A673 (cell line): Measurements from ENCODE around the gene ZDHHC21.

ENCODE experiments used
- EZH2 ChIP-seq: fragments of 200-600 bp; sonication (generic); IDR thresholded peaks from 2 replicates; pipeline ENCODE4 v1.6.1; 2017; ENCODE audit warnings: borderline replicate concordance, low read depth, mild to moderate bottlenecking, mixed read lengths, antibody characterized with exemption, low read length; ENCODE audit not compliant: poor library complexity, severe bottlenecking
- TF ChIP-seq, protein P1 (sequence below): fragments of 300-800, 200-600 bp; sonication (generic); conservative IDR thresholded peaks from 2 replicates; pipeline ENCODE4 v1.5.1; 2017; ENCODE audit warnings: low read depth, mild to moderate bottlenecking, antibody characterized with exemption, low read length, moderate library complexity, mixed read lengths

DNA sequence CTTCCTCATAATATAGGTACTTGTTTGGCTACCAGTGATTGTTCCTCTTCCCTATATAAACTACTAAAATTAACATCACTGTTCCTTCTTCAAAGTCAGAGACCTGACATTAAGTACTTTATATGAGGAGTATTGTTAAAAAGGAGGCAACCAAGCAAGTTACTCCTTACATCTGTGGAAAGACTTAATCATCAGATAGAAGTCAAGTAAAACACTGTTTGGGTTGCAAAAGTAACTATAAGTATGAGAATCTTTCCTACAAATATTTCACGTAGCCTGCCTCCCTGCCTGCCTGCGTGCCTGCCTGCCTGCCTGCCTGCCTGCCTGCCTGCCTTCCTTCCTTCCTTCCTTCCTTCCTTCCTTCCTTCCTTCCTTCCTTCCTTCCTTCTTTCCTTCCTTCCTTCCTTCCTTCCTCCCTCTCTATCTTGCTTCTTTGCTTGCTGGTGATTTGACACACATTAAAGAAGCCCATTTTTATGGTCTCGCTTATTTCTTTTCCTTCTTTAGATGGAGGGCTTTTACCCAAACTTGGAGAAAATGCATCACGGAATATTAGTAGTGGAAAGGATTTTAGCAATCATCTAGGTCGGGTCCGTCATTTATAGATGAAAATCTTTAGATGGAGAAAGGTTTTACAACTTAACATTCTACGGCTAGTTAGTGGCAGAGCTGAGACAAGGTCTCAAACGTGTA, 26.1 kb upstream of the ZDHHC21 start:
- TF ChIP-seq, protein P1, sequence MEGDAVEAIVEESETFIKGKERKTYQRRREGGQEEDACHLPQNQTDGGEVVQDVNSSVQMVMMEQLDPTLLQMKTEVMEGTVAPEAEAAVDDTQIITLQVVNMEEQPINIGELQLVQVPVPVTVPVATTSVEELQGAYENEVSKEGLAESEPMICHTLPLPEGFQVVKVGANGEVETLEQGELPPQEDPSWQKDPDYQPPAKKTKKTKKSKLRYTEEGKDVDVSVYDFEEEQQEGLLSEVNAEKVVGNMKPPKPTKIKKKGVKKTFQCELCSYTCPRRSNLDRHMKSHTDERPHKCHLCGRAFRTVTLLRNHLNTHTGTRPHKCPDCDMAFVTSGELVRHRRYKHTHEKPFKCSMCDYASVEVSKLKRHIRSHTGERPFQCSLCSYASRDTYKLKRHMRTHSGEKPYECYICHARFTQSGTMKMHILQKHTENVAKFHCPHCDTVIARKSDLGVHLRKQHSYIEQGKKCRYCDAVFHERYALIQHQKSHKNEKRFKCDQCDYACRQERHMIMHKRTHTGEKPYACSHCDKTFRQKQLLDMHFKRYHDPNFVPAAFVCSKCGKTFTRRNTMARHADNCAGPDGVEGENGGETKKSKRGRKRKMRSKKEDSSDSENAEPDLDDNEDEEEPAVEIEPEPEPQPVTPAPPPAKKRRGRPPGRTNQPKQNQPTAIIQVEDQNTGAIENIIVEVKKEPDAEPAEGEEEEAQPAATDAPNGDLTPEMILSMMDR, result no peak
- TF ChIP-seq EZH2, result no peak
